IMR-90 (cell line): ENCODE data around the gene LIN9. TPM values are rescaled to one million over a fixed set of nuclear protein-coding genes. Genes with fewer than 3 reads are reported as not detected.
A peak's percentile ranks its signal among the peaks of the same experiment; 100 is the strongest.

ENCODE experiments used
- ATAC-seq: fragments of 200-7000 bp; cut with Tn5 transposase; 2 replicates; pipeline ENCODE4 v1.9.1; 2020; ENCODE audit warnings: low read depth, mild to moderate bottlenecking, moderate library complexity
- Bru-seq: library from RNA; stranded (reverse); fragments of 400-500 nt; gene quantifications from one replicate; lab custom pipeline; 2021; lab: Mats Ljungman, UMichigan
- BruChase-seq, 2 experiments: library from RNA; stranded (reverse); fragments of 400-500 nt; gene quantifications; one replicate each; lab custom pipeline; 2021; lab: Mats Ljungman, UMichigan
- BruUV-seq: library from RNA; stranded (reverse); fragments of 400-500 nt; replicated peaks from 2 replicates; lab custom pipeline; 2021; lab: Mats Ljungman, UMichigan
- CTCF ChIA-PET: fragments of 300-600 bp; formaldehyde crosslinking; extraction: SDS; loops from one replicate; lab custom pipeline; 2021; ENCODE audit warnings: antibody characterized with exemption; lab: Yijun Ruan, JAX
- POLR2A ChIA-PET: fragments of 300-600 bp; sonication (Branson Sonifier 250); formaldehyde crosslinking; loops from one replicate; lab custom pipeline; 2022; ENCODE audit warnings: antibody characterized with exemption; ENCODE audit not compliant: unreplicated experiment; lab: Charles Lee
- DNase-seq: peaks from one replicate; pipeline ENCODE4 v3.0.0; 2013
- H2AFZ ChIP-seq: replicated peaks from 2 replicates; pipeline ENCODE3; 2013; ENCODE audit warnings: low read length, mild to moderate bottlenecking; ENCODE audit not compliant: poor library complexity
- H2AK5ac ChIP-seq: 2 replicates; pipeline ENCODE4 v1.6.1; 2013; ENCODE audit warnings: low read depth, low read length, inconsistent platforms
- H2AK9ac ChIP-seq: replicated peaks from 2 replicates; pipeline ENCODE3; 2013; ENCODE audit warnings: mild to moderate bottlenecking, low read depth, low read length, moderate library complexity; ENCODE audit not compliant: poor library complexity
- H2BK120ac ChIP-seq: 2 replicates; pipeline ENCODE4 v1.6.1; 2013; ENCODE audit warnings: low read depth, low read length, inconsistent platforms
- H2BK15ac ChIP-seq: 3 replicates; pipeline ENCODE4 v1.6.1; 2013; ENCODE audit warnings: low read depth, low read length, inconsistent platforms
- H2BK20ac ChIP-seq: 2 replicates; pipeline ENCODE4 v1.6.1; 2013; ENCODE audit warnings: low read depth, mild to moderate bottlenecking, inconsistent platforms, low read length, moderate library complexity
- H2BK5ac ChIP-seq: 2 replicates; pipeline ENCODE4 v1.6.1; 2013; ENCODE audit warnings: mild to moderate bottlenecking, low read depth, low read length, inconsistent platforms; ENCODE audit not compliant: poor library complexity, severe bottlenecking
- H3K14ac ChIP-seq: replicated peaks from 2 replicates; pipeline ENCODE4 v1.6.1; 2013; ENCODE audit warnings: low read depth, low read length, inconsistent platforms
- H3K18ac ChIP-seq: 2 replicates; pipeline ENCODE4 v1.6.1; 2013; ENCODE audit warnings: low read depth, low read length, control low read depth
- H3K23ac ChIP-seq: 2 replicates; pipeline ENCODE4 v1.6.1; 2013; ENCODE audit warnings: low read depth, low read length, inconsistent platforms
- H3K27ac ChIP-seq: 2 replicates; pipeline ENCODE4 v1.5.1; 2013; ENCODE audit warnings: mild to moderate bottlenecking, control low read depth, low read length; ENCODE audit not compliant: insufficient read depth
- H3K27me3 ChIP-seq: 2 replicates; pipeline ENCODE4 v1.6.1; 2013; ENCODE audit warnings: low read length; ENCODE audit not compliant: control insufficient read depth, insufficient read depth
- H3K36me3 ChIP-seq: 2 replicates; pipeline ENCODE4 v1.6.1; 2013; ENCODE audit warnings: low read length, mixed read lengths; ENCODE audit not compliant: control insufficient read depth, insufficient read depth
- H3K4ac ChIP-seq: 2 replicates; pipeline ENCODE4 v1.6.1; 2013; ENCODE audit warnings: low read depth, low read length, inconsistent platforms
- H3K4me1 ChIP-seq: 2 replicates; pipeline ENCODE4 v1.6.1; 2013; ENCODE audit warnings: low read length, mixed read lengths; ENCODE audit not compliant: control insufficient read depth, insufficient read depth
- H3K4me2 ChIP-seq: 2 replicates; pipeline ENCODE4 v1.6.1; 2013; ENCODE audit warnings: low read depth, mild to moderate bottlenecking, control low read depth, low read length, moderate library complexity
- H3K4me3 ChIP-seq: 2 replicates; pipeline ENCODE4 v1.5.1; 2013; ENCODE audit warnings: low read depth, mild to moderate bottlenecking, control low read depth, low read length, moderate library complexity; ENCODE audit not compliant: insufficient read depth
- H3K56ac ChIP-seq: 2 replicates; pipeline ENCODE4 v1.6.1; 2013; ENCODE audit warnings: low read length, inconsistent platforms; ENCODE audit not compliant: insufficient read depth; ENCODE audit errors: extremely low read depth
- H3K79me1 ChIP-seq, 2 experiments: 2 replicates each; pipeline ENCODE4 v1.6.1; 2013; ENCODE audit warnings: low read length in 2 of 2, inconsistent platforms in 1 of 2, low read depth in 1 of 2
- H3K9ac ChIP-seq: 2 replicates; pipeline ENCODE4 v1.6.1; 2013; ENCODE audit warnings: low read depth, low read length, control low read depth
- H3K9me1 ChIP-seq: 2 replicates; pipeline ENCODE4 v1.6.1; 2013; ENCODE audit warnings: low read length, inconsistent platforms; ENCODE audit not compliant: insufficient read depth
- H3K9me3 ChIP-seq: 2 replicates; pipeline ENCODE4 v1.6.1; 2013; ENCODE audit warnings: low read length; ENCODE audit not compliant: control insufficient read depth, insufficient read depth
- H4K20me1 ChIP-seq: 2 replicates; pipeline ENCODE4 v1.6.1; 2013; ENCODE audit warnings: low read length, inconsistent platforms; ENCODE audit not compliant: insufficient read depth
- H4K5ac ChIP-seq: 2 replicates; pipeline ENCODE4 v1.6.1; 2013; ENCODE audit warnings: mild to moderate bottlenecking, low read depth, low read length, control low read depth
- H4K8ac ChIP-seq, 2 experiments: 2 replicates each; pipeline ENCODE4 v1.6.1; 2013; ENCODE audit warnings: low read depth in 2 of 2, low read length in 2 of 2, control low read depth in 1 of 2, inconsistent platforms in 1 of 2
- H4K91ac ChIP-seq: 2 replicates; pipeline ENCODE4 v1.6.1; 2013; ENCODE audit warnings: low read depth, low read length, inconsistent platforms; ENCODE audit not compliant: insufficient read depth
- ELK1 ChIP-seq: fragments of 150-350 bp; IDR thresholded peaks from 2 replicates; pipeline ENCODE4 v1.6.1; 2016; ENCODE audit warnings: low read depth, mild to moderate bottlenecking, low read length, moderate library complexity, borderline replicate concordance
- MAFK ChIP-seq: IDR thresholded peaks from 2 replicates; pipeline ENCODE4 v1.6.1; 2012; ENCODE audit warnings: low read depth, low read length, improper control_type of control experiment
- MAZ ChIP-seq: IDR thresholded peaks from 2 replicates; pipeline ENCODE4 v1.6.1; 2012; ENCODE audit warnings: low read depth, mild to moderate bottlenecking, low read length, improper control_type of control experiment, moderate library complexity, borderline replicate concordance
- MXI1 ChIP-seq: IDR thresholded peaks from 2 replicates; pipeline ENCODE4 v1.6.1; 2012; ENCODE audit warnings: low read depth, mild to moderate bottlenecking, low read length, moderate library complexity, borderline replicate concordance
- POLR2A ChIP-seq: IDR thresholded peaks from 2 replicates; pipeline ENCODE4 v1.6.1; 2012; ENCODE audit warnings: mild to moderate bottlenecking, low read depth, low read length
- whole genome bisulfite sequencing, 2 experiments: methylation state at CpG; one replicate each; pipeline versions ENCODE4 v1.1.5 to v1.1.7; 2013; ENCODE audit warnings: missing lambda C conversion rate in 2 of 2; ENCODE audit not compliant: insufficient read length in 1 of 2; ENCODE audit errors: extremely low coverage in 2 of 2; 5-methylcytosine and 5-hydroxymethylcytosine counted together
- dilution Hi-C: fragments of 300-500 bp; cut with HindIII; formaldehyde crosslinking; loops from one replicate; pipeline ENCODE4 v1.14.3; 2018; ENCODE audit warnings: low sequenced_read_pairs; ENCODE audit not compliant: unreplicated experiment
- in situ Hi-C: fragments of 300-500 bp; cut with MboI; formaldehyde crosslinking; loops from 3 replicates; pipeline ENCODE4 v1.14.3; 2019; ENCODE audit warnings: low sequenced_read_pairs, inconsistent platforms, mixed read lengths
- intact Hi-C: fragments of 100-400 bp; cut with micrococcal nuclease; formaldehyde crosslinking; loops from 2 replicates; pipeline ENCODE4 v1.10.0; 2022
- long read RNA-seq: library from polyadenylated mRNA; unstranded; transcript quantifications from one replicate; pipeline ENCODE4 v2.0.0, GENCODE V29; 2021; ENCODE audit not compliant: unreplicated experiment
- polyA plus RNA-seq, 3 experiments: library from polyadenylated mRNA; depleted of rRNA; stranded (reverse); fragments of >200 nt; gene quantifications; 2 replicates each; pipeline ENCODE4 v1.2.3, GENCODE V29; 2012; ENCODE audit warnings: low replicate concordance in 1 of 3
- total RNA-seq: library from RNA; depleted of rRNA; stranded (reverse); fragments of >200 nt; gene quantifications from 2 replicates; pipeline ENCODE4 v1.2.3, GENCODE V29; 2012; rRNA removed
- TF ChIP-seq, protein P1 (sequence below): fragments of 150-350 bp; IDR thresholded peaks from 2 replicates; pipeline ENCODE4 v1.6.1; 2017; ENCODE audit warnings: mild to moderate bottlenecking, antibody characterized with exemption, low read length, low read depth

Gene LIN9
- total RNA-seq (3.9 and 5.8 TPM in 2 replicates), polyA plus RNA-seq (2012; rRNA removed) (1.5 and 2.3 TPM in 2 replicates), Bru-seq, nascent RNA (percentile 46 among the genes with signal in this experiment), BruChase-seq, experiment 1, labeled RNA remaining after a 6-hour chase (percentile 46 among the genes with signal in this experiment), BruChase-seq, experiment 2, labeled RNA remaining after a 2-hour chase (percentile 40 among the genes with signal in this experiment)
- polyA plus RNA-seq (2012; cell fraction: cytosol; rRNA removed): 0.20 and 0.36 TPM in 2 replicates
- 0.10 and 1.0 TPM in 2 replicates for polyA plus RNA-seq (2012; cell fraction: nucleus; rRNA removed; ENCODE audit: low replicate concordance)
- long read RNA-seq, partial matches to known transcripts: 0 of 4 reads
- long read RNA-seq, other reads (novel, unspliced or antisense): 0 of 4 reads

DNA sequence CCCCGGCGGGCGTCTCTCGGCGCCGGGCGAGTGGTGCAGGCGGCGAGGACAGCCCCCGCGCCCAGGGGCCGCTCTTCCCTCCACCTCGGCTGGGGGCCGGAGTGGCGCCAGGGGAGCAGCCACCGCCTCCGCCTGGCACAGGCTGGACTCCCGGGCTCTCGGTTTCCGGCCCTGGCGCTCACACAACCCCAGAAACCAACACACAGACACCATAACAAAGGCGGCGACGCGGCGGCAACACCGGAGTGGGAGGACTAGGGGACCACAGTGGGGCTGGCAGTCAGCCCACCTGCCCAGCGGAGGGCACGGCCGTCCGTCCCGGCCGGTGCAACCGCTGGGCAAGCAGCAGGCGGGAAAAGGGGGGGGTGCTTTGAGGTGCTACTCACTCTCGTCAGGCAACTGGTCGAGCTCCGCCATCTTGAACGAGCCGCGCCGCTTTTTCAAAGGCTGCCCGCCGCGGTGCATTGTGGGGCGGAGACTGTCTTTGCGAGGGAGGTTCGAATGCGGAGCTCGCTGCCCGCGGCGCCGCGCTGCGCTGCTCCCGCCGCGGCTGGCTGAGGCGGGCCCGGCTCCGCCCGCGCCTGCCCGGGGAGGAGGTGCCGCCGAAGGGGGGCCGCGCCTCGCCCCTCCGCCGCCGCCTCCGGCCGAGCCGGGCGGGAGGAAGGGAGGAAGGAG lies at the start of gene LIN9:
LIN9 (minus strand) TSS at position 442 of the 675 bp plus-strand sequence; CDS start at position 417, 25 bp downstream.
- POLR2A ChIA-PET: no interaction called here

More for the DNA sequence above, at the start of gene LIN9:
- Histone ChIP-seq H2BK120ac (peak within 1 kb of the TSS; percentile 37), H3K27ac (peak within 1 kb of the TSS; percentile 74), H2BK20ac (no peak within 1 kb of the TSS), H3K56ac (no peak within 1 kb of the TSS; the same call in 1 of the 2 replicates), H3K27me3 (no peaks in the 10 kb centered on the region), H3K79me1 (peaks cover 17 to 19% of the 10 kb centered on the region in 2 experiments), H4K5ac (peak within 1 kb of the TSS; percentile 58; the same call in 1 of the 2 replicates), H2BK5ac (peak within 1 kb of the TSS; percentile 62), H3K36me3 (no peaks in the 10 kb centered on the region), H3K9me3 (no peaks in the 10 kb centered on the region), H4K8ac (peak within 1 kb of the TSS; percentile 70 to 87), H3K4me3 (peak within 1 kb of the TSS; percentile 93), H2BK15ac (no peak within 1 kb of the TSS), H3K23ac (peak within 1 kb of the TSS; percentile 83), H3K9me1 (peaks cover 2% of the 10 kb centered on the region; the same call in 1 of the 2 replicates), H4K20me1 (no peaks in the 10 kb centered on the region), H3K14ac (peak within 1 kb of the TSS; percentile 80), H2AFZ (peak within 1 kb of the TSS; percentile 100), H4K91ac (peak within 1 kb of the TSS; percentile 53), H3K9ac (peak within 1 kb of the TSS; percentile 76), H3K4me1 (peaks cover 4% of the 10 kb centered on the region), H3K18ac (no peak within 1 kb of the TSS), H3K4me2 (peak within 1 kb of the TSS; percentile 96), H3K4ac (peak within 1 kb of the TSS; percentile 76), H2AK9ac (peak within 1 kb of the TSS; percentile 89), H2AK5ac (peak within 1 kb of the TSS; percentile 48; the same call in 1 of the 2 replicates)
- WGBS, 2 experiments: 2% methylated on average over 9 of the region's 77 CpGs; no CpG with 5 or more reads in 1 of the 2 experiments
- TF ChIP-seq MAFK (no peak), MXI1 (peak; percentile 98), MAZ (peak; percentile 45; the same call in 1 of the 2 replicates), POLR2A (peak; percentile 61; the same call in 1 of the 2 replicates), ELK1 (no peak)
- TF ChIP-seq, protein P1, sequence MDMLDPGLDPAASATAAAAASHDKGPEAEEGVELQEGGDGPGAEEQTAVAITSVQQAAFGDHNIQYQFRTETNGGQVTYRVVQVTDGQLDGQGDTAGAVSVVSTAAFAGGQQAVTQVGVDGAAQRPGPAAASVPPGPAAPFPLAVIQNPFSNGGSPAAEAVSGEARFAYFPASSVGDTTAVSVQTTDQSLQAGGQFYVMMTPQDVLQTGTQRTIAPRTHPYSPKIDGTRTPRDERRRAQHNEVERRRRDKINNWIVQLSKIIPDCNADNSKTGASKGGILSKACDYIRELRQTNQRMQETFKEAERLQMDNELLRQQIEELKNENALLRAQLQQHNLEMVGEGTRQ: no peak
- DNase-seq: peak; percentile 87
- intact Hi-C loops (loop anchor here (1.0 kb wide), 1 partner anchor 123 kb away; the partner anchor contains the start of gene ACBD3), in situ Hi-C loops (no loop called here), dilution Hi-C loops (no loop called here)
- CTCF ChIA-PET: interaction anchor here (0.6 to 1.2 kb wide), 3 partner anchors 24 to 183 kb away, joined by 3 to 4 read pairs (median 4); no protein-coding TSS in a partner anchor
- BruUV-seq: no TSS peak
- peak; percentile 95 for ATAC-seq
